SK-N-SH treated with all-trans-retinoic acid at 6 μM for 48 hours (cell line): Measurements from ENCODE around the gene AKAP12.

Source experiments
- ARNTL ChIP-seq: fragments of 450-650 bp; formaldehyde crosslinking; IDR thresholded peaks from 2 replicates; pipeline ENCODE4 v1.5.0; 2020; ENCODE audit warnings: low read depth, mild to moderate bottlenecking, moderate library complexity, borderline replicate concordance
- CSDC2 ChIP-seq: fragments of 250-450 bp; sonication (Bioruptor Pico); IDR thresholded peaks from 2 replicates; pipeline ENCODE4 v1.5.0; 2020; ENCODE audit warnings: mild to moderate bottlenecking, moderate library complexity
- CSRNP3 ChIP-seq: fragments of 250-450 bp; sonication (Bioruptor Pico); IDR thresholded peaks from 2 replicates; pipeline ENCODE4 v1.5.1; 2021; ENCODE audit warnings: mild to moderate bottlenecking, moderate library complexity
- ISL1 ChIP-seq: fragments of 250-450 bp; sonication (Bioruptor Pico); IDR thresholded peaks from 2 replicates; pipeline ENCODE4 v2.1.2; 2022; ENCODE audit warnings: mild to moderate bottlenecking, moderate library complexity
- RARB ChIP-seq: fragments of 250-450 bp; sonication (Bioruptor Pico); IDR thresholded peaks from 2 replicates; pipeline ENCODE4 v1.8.0; 2021; ENCODE audit warnings: mild to moderate bottlenecking, moderate library complexity
- TOX ChIP-seq: fragments of 250-450 bp; sonication (Bioruptor Pico); IDR thresholded peaks from 2 replicates; pipeline ENCODE4 v1.8.0; 2021; ENCODE audit warnings: mild to moderate bottlenecking, moderate library complexity, borderline replicate concordance
- ZFP3 ChIP-seq: fragments of 250-450 bp; sonication (Bioruptor Pico); IDR thresholded peaks from 2 replicates; pipeline ENCODE4 v1.5.0; 2020; ENCODE audit warnings: mild to moderate bottlenecking, moderate library complexity
- ZNF565 ChIP-seq: fragments of 450-650 bp; formaldehyde crosslinking; conservative IDR thresholded peaks from 2 replicates; pipeline ENCODE4 v1.5.0; 2020; ENCODE audit warnings: low read depth, mild to moderate bottlenecking, moderate library complexity
- TF ChIP-seq, protein P1 (sequence below): fragments of 250-450 bp; sonication (Bioruptor Pico); IDR thresholded peaks from 2 replicates; pipeline ENCODE4 v1.5.1; 2020; ENCODE audit warnings: low read depth, mild to moderate bottlenecking, moderate library complexity
- TF ChIP-seq, protein P2 (sequence below): fragments of 250-450 bp; sonication (Bioruptor Pico); IDR thresholded peaks from 2 replicates; pipeline ENCODE4 v1.5.0; 2020; ENCODE audit warnings: mild to moderate bottlenecking, moderate library complexity
- TF ChIP-seq, protein P3 (sequence below): fragments of 250-450 bp; sonication (Bioruptor Pico); IDR thresholded peaks from 2 replicates; pipeline ENCODE4 v1.8.0; 2021; ENCODE audit warnings: low read depth, mild to moderate bottlenecking, moderate library complexity, borderline replicate concordance

DNA sequence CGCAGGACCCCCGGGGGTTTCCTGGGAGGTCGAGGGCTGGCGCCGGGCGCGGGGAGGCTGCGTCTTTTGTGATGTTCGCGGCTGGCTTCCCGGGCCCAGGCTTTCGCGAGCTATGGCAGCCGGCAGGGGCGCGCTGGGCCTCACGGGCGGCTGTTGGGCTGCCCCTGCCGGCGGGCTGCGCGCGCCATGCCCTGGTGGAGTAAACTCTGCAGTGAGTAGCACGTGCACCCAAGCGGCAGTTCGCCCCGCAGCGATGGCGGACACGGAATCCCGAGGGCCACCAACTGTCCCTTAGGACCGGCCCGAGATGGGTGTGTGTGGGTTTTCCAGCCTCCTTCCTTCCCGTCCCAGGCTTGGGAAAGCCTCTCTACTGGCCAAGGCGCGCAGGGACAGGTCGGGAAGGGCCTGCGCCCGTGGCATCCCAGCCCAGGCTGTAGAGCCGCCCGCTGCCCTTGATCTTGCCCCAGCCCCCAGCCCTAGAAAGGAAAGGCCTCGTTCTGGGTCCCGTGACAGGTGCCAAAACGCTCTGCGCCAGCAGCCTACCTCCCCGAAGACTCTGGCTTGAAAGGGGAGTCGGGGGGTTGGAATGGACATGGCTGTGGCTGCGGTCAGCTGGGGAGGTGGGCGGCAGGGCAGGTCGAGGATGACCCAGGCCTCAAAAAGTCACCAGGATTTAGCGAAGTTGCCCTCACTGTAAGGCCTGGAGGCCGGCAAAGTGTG, 101.9 kb downstream of the AKAP12 start:
- TF ChIP-seq, protein P1, sequence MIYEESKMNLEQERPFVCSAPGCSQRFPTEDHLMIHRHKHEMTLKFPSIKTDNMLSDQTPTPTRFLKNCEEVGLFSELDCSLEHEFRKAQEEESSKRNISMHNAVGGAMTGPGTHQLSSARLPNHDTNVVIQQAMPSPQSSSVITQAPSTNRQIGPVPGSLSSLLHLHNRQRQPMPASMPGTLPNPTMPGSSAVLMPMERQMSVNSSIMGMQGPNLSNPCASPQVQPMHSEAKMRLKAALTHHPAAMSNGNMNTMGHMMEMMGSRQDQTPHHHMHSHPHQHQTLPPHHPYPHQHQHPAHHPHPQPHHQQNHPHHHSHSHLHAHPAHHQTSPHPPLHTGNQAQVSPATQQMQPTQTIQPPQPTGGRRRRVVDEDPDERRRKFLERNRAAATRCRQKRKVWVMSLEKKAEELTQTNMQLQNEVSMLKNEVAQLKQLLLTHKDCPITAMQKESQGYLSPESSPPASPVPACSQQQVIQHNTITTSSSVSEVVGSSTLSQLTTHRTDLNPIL (CRISPR knock-in tag): no peak
- TF ChIP-seq, protein P2, sequence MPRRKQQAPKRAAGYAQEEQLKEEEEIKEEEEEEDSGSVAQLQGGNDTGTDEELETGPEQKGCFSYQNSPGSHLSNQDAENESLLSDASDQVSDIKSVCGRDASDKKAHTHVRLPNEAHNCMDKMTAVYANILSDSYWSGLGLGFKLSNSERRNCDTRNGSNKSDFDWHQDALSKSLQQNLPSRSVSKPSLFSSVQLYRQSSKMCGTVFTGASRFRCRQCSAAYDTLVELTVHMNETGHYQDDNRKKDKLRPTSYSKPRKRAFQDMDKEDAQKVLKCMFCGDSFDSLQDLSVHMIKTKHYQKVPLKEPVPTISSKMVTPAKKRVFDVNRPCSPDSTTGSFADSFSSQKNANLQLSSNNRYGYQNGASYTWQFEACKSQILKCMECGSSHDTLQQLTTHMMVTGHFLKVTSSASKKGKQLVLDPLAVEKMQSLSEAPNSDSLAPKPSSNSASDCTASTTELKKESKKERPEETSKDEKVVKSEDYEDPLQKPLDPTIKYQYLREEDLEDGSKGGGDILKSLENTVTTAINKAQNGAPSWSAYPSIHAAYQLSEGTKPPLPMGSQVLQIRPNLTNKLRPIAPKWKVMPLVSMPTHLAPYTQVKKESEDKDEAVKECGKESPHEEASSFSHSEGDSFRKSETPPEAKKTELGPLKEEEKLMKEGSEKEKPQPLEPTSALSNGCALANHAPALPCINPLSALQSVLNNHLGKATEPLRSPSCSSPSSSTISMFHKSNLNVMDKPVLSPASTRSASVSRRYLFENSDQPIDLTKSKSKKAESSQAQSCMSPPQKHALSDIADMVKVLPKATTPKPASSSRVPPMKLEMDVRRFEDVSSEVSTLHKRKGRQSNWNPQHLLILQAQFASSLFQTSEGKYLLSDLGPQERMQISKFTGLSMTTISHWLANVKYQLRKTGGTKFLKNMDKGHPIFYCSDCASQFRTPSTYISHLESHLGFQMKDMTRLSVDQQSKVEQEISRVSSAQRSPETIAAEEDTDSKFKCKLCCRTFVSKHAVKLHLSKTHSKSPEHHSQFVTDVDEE: no peak
- TF ChIP-seq ARNTL (CRISPR knock-in tag) (no peak), ZNF565 (no peak), TOX (CRISPR knock-in tag) (no peak), CSDC2 (CRISPR knock-in tag) (no peak), ISL1 (CRISPR knock-in tag) (no peak), CSRNP3 (no peak), RARB (CRISPR knock-in tag) (no peak), ZFP3 (CRISPR knock-in tag) (no peak)
- TF ChIP-seq, protein P3, sequence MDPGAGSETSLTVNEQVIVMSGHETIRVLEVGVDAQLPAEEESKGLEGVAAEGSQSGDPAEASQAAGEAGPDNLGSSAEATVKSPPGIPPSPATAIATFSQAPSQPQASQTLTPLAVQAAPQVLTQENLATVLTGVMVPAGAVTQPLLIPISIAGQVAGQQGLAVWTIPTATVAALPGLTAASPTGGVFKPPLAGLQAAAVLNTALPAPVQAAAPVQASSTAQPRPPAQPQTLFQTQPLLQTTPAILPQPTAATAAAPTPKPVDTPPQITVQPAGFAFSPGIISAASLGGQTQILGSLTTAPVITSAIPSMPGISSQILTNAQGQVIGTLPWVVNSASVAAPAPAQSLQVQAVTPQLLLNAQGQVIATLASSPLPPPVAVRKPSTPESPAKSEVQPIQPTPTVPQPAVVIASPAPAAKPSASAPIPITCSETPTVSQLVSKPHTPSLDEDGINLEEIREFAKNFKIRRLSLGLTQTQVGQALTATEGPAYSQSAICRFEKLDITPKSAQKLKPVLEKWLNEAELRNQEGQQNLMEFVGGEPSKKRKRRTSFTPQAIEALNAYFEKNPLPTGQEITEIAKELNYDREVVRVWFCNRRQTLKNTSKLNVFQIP (CRISPR knock-in tag): no peak
